HG03108 (cell line): Measurements from ENCODE around the gene EPS15.
"Not testable (repeated sequence)": the region's sequence is repeated elsewhere in the genome, so short reads cannot be mapped to it uniquely, and the experiment has no call there.

ENCODE experiments used
- ATAC-seq: cut with Tn5 transposase; IDR thresholded peaks from one replicate; pipeline ENCODE4 v1.9.1; 2021; ENCODE audit warnings: moderate library complexity; ENCODE audit not compliant: unreplicated experiment

The EPS15 gene

GRCh38 chr1:51519048-51519864 is at the start of gene EPS15:
Gene EPS15, minus strand, starts transcription at chr1:51519266. Its CDS starts 35 bp downstream, at chr1:51519231.
- peak; percentile 46 for ATAC-seq

GRCh38 chr1:51568231-51568935 is 49.3 kb upstream of the EPS15 start:
- no peak for ATAC-seq

- no peak for ATAC-seq
Measured at GRCh38 chr1:51567653-51568052, 48.6 kb upstream of the EPS15 start.

- no peak for ATAC-seq
Measured at GRCh38 chr1:51566260-51566659, 47.2 kb upstream of the EPS15 start.

- ATAC-seq = no peak
Measured at GRCh38 chr1:51565009-51565408, 45.9 kb upstream of the EPS15 start.

- ATAC-seq = no peak
Measured at GRCh38 chr1:51564124-51564523, 45.1 kb upstream of the EPS15 start.

- no peak for ATAC-seq
Measured at GRCh38 chr1:51561702-51562101, 42.6 kb upstream of the EPS15 start.

- not testable (repeated sequence) for ATAC-seq
Measured at GRCh38 chr1:51560895-51561294, 41.8 kb upstream of the EPS15 start.

- no peak for ATAC-seq
Measured at GRCh38 chr1:51560034-51560433, 41.0 kb upstream of the EPS15 start.

- ATAC-seq = no peak
Measured at GRCh38 chr1:51559501-51559900, 40.4 kb upstream of the EPS15 start.

GRCh38 chr1:51559064-51559500 is 40.0 kb upstream of the EPS15 start:
- no peak for ATAC-seq

GRCh38 chr1:51558375-51558924 is 39.4 kb upstream of the EPS15 start:
- no peak for ATAC-seq

GRCh38 chr1:51557168-51557567 is 38.1 kb upstream of the EPS15 start:
- no peak for ATAC-seq

- no peak for ATAC-seq
Measured at GRCh38 chr1:51555866-51556619, 37.0 kb upstream of the EPS15 start.

- no peak for ATAC-seq
Measured at GRCh38 chr1:51553911-51554310, 34.8 kb upstream of the EPS15 start.

GRCh38 chr1:51552929-51553807 is 34.1 kb upstream of the EPS15 start:
- no peak for ATAC-seq

- ATAC-seq = no peak
Measured at GRCh38 chr1:51551848-51552296, 32.8 kb upstream of the EPS15 start.

GRCh38 chr1:51551081-51551480 is 32.0 kb upstream of the EPS15 start:
- ATAC-seq = no peak

GRCh38 chr1:51549901-51550300 is 30.8 kb upstream of the EPS15 start:
- ATAC-seq = no peak

GRCh38 chr1:51549016-51549619 is 30.1 kb upstream of the EPS15 start:
- ATAC-seq = no peak
